HepG2 (cell line): ENCODE data around the gene FALEC. TPM values are rescaled to one million over a fixed set of nuclear protein-coding genes. Genes with fewer than 3 reads are reported as not detected.

ENCODE experiments used
- CBFB ChIP-seq: sonication (generic); formaldehyde crosslinking; IDR thresholded peaks from 2 replicates; pipeline ENCODE4 v1.4.0; 2020; ENCODE audit warnings: missing genetic modification reagents
- NR2C2 ChIP-seq: sonication (generic); formaldehyde crosslinking; IDR thresholded peaks from 2 replicates; pipeline ENCODE4 v1.4.0; 2020; ENCODE audit warnings: missing genetic modification reagents, mild to moderate bottlenecking, moderate library complexity, borderline replicate concordance
- SAFB2 ChIP-seq: sonication (generic); formaldehyde crosslinking; IDR thresholded peaks from 2 replicates; pipeline ENCODE4 v1.5.1; 2020; ENCODE audit warnings: missing genetic modification reagents, low read depth, mild to moderate bottlenecking, borderline replicate concordance
- SALL1 ChIP-seq: sonication (generic); formaldehyde crosslinking; IDR thresholded peaks from 2 replicates; pipeline ENCODE4 v1.8.0; 2022; ENCODE audit warnings: mild to moderate bottlenecking, missing genetic modification reagents
- ZNF589 ChIP-seq: sonication (generic); formaldehyde crosslinking; conservative IDR thresholded peaks from 2 replicates; pipeline ENCODE4 v1.8.0; 2022; ENCODE audit warnings: mild to moderate bottlenecking, moderate library complexity, missing genetic modification reagents
- polyA plus RNA-seq, 8 experiments: library from polyadenylated mRNA; depleted of rRNA in 3 of 8; stranded (reverse) in 7 of 8; unstranded in 1 of 8; fragments of >200 nt; fragmentation: Illumina TruSeq in 4 of 8; extraction: Trizol in 4 of 8; gene quantifications; 2 replicates each; pipeline versions ENCODE4 v1.2.1 to v1.2.3, GENCODE V29; 2011 to 2016; ENCODE audit warnings: low read depth in 4 of 8, missing spikeins in 1 of 8, mixed read lengths in 1 of 8; ENCODE audit not compliant: insufficient read depth in 1 of 8
- total RNA-seq, 5 experiments: library from RNA; depleted of rRNA; stranded (reverse); fragments of >200 nt; fragmentation: Illumina TruSeq; extraction: Trizol; gene quantifications; 2 replicates each; pipeline ENCODE4 v1.2.3, GENCODE V29; 2016; ENCODE audit warnings: low read depth in 1 of 5
- TF ChIP-seq, protein P1 (sequence below): sonication (generic); formaldehyde crosslinking; IDR thresholded peaks from 2 replicates; pipeline ENCODE4; 2020; ENCODE audit warnings: missing genetic modification reagents, mild to moderate bottlenecking, borderline replicate concordance
- TF ChIP-seq, protein P2 (sequence below): sonication (generic); formaldehyde crosslinking; IDR thresholded peaks from 2 replicates; pipeline ENCODE4 v1.5.0; 2020; ENCODE audit warnings: mild to moderate bottlenecking, low read depth, missing genetic modification reagents, borderline replicate concordance
- TF ChIP-seq, protein P3 (sequence below): sonication (generic); formaldehyde crosslinking; IDR thresholded peaks from 2 replicates; pipeline ENCODE4 v1.4.0; 2020; ENCODE audit warnings: missing genetic modification reagents
- TF ChIP-seq, protein P4 (sequence below): sonication (generic); formaldehyde crosslinking; conservative IDR thresholded peaks from 2 replicates; pipeline ENCODE4 v1.8.0; 2022; ENCODE audit warnings: low read depth, missing genetic modification reagents
- TF ChIP-seq, protein P5 (sequence below): sonication (generic); formaldehyde crosslinking; IDR thresholded peaks from 2 replicates; pipeline ENCODE4 v1.4.0; 2020; ENCODE audit warnings: missing genetic modification reagents
- TF ChIP-seq, protein P6 (sequence below): sonication (generic); formaldehyde crosslinking; IDR thresholded peaks from 2 replicates; pipeline ENCODE4 v1.4.0; 2020; ENCODE audit warnings: mild to moderate bottlenecking, low read depth, missing genetic modification reagents
- TF ChIP-seq, protein P7 (sequence below): IDR thresholded peaks from 2 replicates; pipeline ENCODE4 v1.6.1; 2016; ENCODE audit warnings: missing genetic modification reagents, missing compliant biosample characterization

FALEC gene
- total and polyA plus RNA-seq, 2 of the 13 experiments (the other 11 are each of a cell fraction or from before 2014, with no cell fraction given) = 0.33 to 0.71 TPM

DNA sequence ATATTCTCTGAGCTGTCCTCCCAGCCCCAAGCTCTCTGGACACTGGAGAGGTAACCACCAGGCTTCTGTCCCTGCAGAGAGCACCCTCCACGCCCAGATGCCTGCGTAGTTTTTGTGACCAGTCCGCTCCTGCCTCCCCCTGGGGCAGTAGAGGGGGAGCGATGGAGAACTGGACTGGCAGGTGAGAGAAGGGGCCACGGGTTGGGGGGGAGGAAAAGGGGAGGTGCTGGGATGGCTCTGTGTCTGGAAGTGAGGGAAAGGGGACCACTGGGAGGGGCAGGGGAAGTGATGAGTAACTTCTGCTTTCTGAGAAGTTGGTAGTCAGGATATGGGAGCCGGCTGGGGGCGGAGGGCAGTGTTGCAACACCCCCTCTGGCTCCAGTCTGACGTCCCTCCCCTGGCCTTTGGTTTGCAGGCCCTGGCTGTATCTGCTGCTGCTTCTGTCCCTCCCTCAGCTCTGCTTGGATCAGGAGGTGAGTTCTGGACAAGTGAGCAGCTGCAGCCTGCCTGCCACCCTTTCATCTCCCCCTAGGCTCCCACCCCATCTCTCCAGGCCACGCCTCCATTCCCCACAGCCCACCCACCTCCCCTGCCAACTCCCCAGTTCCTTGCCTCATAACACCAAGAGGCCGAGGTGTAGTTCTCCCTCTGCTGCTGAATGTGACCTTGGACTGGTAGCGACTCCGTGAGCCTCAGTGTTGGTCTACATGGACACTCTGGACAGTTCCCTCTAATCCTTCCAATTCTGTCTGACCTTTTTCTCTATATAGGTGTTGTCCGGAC, 36.8 kb downstream of the FALEC start (continued):
- TF ChIP-seq, protein P1, sequence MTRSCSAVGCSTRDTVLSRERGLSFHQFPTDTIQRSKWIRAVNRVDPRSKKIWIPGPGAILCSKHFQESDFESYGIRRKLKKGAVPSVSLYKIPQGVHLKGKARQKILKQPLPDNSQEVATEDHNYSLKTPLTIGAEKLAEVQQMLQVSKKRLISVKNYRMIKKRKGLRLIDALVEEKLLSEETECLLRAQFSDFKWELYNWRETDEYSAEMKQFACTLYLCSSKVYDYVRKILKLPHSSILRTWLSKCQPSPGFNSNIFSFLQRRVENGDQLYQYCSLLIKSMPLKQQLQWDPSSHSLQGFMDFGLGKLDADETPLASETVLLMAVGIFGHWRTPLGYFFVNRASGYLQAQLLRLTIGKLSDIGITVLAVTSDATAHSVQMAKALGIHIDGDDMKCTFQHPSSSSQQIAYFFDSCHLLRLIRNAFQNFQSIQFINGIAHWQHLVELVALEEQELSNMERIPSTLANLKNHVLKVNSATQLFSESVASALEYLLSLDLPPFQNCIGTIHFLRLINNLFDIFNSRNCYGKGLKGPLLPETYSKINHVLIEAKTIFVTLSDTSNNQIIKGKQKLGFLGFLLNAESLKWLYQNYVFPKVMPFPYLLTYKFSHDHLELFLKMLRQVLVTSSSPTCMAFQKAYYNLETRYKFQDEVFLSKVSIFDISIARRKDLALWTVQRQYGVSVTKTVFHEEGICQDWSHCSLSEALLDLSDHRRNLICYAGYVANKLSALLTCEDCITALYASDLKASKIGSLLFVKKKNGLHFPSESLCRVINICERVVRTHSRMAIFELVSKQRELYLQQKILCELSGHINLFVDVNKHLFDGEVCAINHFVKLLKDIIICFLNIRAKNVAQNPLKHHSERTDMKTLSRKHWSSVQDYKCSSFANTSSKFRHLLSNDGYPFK = no peak
- TF ChIP-seq, protein P2, sequence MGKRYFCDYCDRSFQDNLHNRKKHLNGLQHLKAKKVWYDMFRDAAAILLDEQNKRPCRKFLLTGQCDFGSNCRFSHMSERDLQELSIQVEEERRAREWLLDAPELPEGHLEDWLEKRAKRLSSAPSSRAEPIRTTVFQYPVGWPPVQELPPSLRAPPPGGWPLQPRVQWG (CRISPR knock-in tag) = no peak
- TF ChIP-seq, protein P3, sequence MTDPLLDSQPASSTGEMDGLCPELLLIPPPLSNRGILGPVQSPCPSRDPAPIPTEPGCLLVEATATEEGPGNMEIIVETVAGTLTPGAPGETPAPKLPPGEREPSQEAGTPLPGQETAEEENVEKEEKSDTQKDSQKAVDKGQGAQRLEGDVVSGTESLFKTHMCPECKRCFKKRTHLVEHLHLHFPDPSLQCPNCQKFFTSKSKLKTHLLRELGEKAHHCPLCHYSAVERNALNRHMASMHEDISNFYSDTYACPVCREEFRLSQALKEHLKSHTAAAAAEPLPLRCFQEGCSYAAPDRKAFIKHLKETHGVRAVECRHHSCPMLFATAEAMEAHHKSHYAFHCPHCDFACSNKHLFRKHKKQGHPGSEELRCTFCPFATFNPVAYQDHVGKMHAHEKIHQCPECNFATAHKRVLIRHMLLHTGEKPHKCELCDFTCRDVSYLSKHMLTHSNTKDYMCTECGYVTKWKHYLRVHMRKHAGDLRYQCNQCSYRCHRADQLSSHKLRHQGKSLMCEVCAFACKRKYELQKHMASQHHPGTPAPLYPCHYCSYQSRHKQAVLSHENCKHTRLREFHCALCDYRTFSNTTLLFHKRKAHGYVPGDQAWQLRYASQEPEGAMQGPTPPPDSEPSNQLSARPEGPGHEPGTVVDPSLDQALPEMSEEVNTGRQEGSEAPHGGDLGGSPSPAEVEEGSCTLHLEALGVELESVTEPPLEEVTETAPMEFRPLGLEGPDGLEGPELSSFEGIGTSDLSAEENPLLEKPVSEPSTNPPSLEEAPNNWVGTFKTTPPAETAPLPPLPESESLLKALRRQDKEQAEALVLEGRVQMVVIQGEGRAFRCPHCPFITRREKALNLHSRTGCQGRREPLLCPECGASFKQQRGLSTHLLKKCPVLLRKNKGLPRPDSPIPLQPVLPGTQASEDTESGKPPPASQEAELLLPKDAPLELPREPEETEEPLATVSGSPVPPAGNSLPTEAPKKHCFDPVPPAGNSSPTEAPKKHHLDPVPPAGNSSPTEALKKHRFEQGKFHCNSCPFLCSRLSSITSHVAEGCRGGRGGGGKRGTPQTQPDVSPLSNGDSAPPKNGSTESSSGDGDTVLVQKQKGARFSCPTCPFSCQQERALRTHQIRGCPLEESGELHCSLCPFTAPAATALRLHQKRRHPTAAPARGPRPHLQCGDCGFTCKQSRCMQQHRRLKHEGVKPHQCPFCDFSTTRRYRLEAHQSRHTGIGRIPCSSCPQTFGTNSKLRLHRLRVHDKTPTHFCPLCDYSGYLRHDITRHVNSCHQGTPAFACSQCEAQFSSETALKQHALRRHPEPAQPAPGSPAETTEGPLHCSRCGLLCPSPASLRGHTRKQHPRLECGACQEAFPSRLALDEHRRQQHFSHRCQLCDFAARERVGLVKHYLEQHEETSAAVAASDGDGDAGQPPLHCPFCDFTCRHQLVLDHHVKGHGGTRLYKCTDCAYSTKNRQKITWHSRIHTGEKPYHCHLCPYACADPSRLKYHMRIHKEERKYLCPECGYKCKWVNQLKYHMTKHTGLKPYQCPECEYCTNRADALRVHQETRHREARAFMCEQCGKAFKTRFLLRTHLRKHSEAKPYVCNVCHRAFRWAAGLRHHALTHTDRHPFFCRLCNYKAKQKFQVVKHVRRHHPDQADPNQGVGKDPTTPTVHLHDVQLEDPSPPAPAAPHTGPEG (CRISPR knock-in tag) = no peak
- TF ChIP-seq CBFB (no peak), SAFB2 (CRISPR knock-in tag) (no peak), NR2C2 (CRISPR knock-in tag) (no peak), SALL1 (peak; percentile 78), ZNF589 (CRISPR knock-in tag) (no peak)
- TF ChIP-seq, protein P4, sequence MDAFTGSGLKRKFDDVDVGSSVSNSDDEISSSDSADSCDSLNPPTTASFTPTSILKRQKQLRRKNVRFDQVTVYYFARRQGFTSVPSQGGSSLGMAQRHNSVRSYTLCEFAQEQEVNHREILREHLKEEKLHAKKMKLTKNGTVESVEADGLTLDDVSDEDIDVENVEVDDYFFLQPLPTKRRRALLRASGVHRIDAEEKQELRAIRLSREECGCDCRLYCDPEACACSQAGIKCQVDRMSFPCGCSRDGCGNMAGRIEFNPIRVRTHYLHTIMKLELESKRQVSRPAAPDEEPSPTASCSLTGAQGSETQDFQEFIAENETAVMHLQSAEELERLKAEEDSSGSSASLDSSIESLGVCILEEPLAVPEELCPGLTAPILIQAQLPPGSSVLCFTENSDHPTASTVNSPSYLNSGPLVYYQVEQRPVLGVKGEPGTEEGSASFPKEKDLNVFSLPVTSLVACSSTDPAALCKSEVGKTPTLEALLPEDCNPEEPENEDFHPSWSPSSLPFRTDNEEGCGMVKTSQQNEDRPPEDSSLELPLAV (CRISPR knock-in tag) = no peak
- TF ChIP-seq, protein P5, sequence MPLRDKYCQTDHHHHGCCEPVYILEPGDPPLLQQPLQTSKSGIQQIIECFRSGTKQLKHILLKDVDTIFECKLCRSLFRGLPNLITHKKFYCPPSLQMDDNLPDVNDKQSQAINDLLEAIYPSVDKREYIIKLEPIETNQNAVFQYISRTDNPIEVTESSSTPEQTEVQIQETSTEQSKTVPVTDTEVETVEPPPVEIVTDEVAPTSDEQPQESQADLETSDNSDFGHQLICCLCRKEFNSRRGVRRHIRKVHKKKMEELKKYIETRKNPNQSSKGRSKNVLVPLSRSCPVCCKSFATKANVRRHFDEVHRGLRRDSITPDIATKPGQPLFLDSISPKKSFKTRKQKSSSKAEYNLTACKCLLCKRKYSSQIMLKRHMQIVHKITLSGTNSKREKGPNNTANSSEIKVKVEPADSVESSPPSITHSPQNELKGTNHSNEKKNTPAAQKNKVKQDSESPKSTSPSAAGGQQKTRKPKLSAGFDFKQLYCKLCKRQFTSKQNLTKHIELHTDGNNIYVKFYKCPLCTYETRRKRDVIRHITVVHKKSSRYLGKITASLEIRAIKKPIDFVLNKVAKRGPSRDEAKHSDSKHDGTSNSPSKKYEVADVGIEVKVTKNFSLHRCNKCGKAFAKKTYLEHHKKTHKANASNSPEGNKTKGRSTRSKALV (CRISPR knock-in tag) = no peak
- TF ChIP-seq, protein P6, sequence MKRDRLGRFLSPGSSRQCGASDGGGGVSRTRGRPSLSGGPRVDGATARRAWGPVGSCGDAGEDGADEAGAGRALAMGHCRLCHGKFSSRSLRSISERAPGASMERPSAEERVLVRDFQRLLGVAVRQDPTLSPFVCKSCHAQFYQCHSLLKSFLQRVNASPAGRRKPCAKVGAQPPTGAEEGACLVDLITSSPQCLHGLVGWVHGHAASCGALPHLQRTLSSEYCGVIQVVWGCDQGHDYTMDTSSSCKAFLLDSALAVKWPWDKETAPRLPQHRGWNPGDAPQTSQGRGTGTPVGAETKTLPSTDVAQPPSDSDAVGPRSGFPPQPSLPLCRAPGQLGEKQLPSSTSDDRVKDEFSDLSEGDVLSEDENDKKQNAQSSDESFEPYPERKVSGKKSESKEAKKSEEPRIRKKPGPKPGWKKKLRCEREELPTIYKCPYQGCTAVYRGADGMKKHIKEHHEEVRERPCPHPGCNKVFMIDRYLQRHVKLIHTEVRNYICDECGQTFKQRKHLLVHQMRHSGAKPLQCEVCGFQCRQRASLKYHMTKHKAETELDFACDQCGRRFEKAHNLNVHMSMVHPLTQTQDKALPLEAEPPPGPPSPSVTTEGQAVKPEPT (CRISPR knock-in tag) = no peak
- TF ChIP-seq, protein P7, sequence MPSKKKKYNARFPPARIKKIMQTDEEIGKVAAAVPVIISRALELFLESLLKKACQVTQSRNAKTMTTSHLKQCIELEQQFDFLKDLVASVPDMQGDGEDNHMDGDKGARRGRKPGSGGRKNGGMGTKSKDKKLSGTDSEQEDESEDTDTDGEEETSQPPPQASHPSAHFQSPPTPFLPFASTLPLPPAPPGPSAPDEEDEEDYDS = peak; percentile 44
